ENCODE results near the gene OR2V2.
"Not testable (repeated sequence)": the region's sequence is repeated elsewhere in the genome, so short reads cannot be mapped to it uniquely, and the experiment has no call there.

Gene OR2V2

GRCh38 chr5:181170237-181170825 is 22.9 kb downstream of the OR2V2 start:
- DNase-seq, result no peak

- no peak for DNase-seq
Observed at GRCh38 chr5:181170996-181171395, 23.6 kb downstream of the OR2V2 start.

GRCh38 chr5:181171782-181172181 is 24.4 kb downstream of the OR2V2 start:
- no peak for DNase-seq

GRCh38 chr5:181173027-181173419 is 25.6 kb downstream of the OR2V2 start:
- DNase-seq, result no peak

GRCh38 chr5:181173420-181174342 is 26.3 kb downstream of the OR2V2 start:
- DNase-seq, result no peak

- no peak for DNase-seq
Observed at GRCh38 chr5:181176254-181176952, 29.0 kb downstream of the OR2V2 start.

- DNase-seq, result not testable (repeated sequence)
Observed at GRCh38 chr5:181177559-181177958, 30.2 kb downstream of the OR2V2 start.

GRCh38 chr5:181181650-181182565 is 34.5 kb downstream of the OR2V2 start:
- DNase-seq, result no peak

GRCh38 chr5:181182651-181183050 is 35.3 kb downstream of the OR2V2 start:
- no peak for DNase-seq

- no peak for DNase-seq
Observed at GRCh38 chr5:181184845-181185216, 37.4 kb downstream of the OR2V2 start.

- DNase-seq, result no peak
Observed at GRCh38 chr5:181185560-181185959, 38.2 kb downstream of the OR2V2 start.

GRCh38 chr5:181186022-181186421 is 38.6 kb downstream of the OR2V2 start:
- DNase-seq, result no peak

- DNase-seq, result no peak
Observed at GRCh38 chr5:181186986-181187499, 39.7 kb downstream of the OR2V2 start.

GRCh38 chr5:181187500-181188213 is 40.3 kb downstream of the OR2V2 start:
- DNase-seq, result no peak

GRCh38 chr5:181188700-181189362 is 41.4 kb downstream of the OR2V2 start:
- DNase-seq, result no peak

- no peak for DNase-seq
Observed at GRCh38 chr5:181189363-181189961, 42.1 kb downstream of the OR2V2 start.

- no peak for DNase-seq
Observed at GRCh38 chr5:181189962-181190710, 42.8 kb downstream of the OR2V2 start.

GRCh38 chr5:181190711-181191525 is 43.5 kb downstream of the OR2V2 start:
- DNase-seq, result no peak
